AG20443 (cell line): ENCODE data around the gene RGS6.

ENCODE experiments used
- DNase-seq: peaks from one replicate; pipeline ENCODE4 v3.0.0; 2012; ENCODE audit warnings: low spot score, mixed read lengths

The RGS6 gene

GRCh38 chr14:71947947-71948500 is 15.8 kb downstream of the RGS6 start:
- DNase-seq: no peak

- DNase-seq: no peak
Observed at GRCh38 chr14:71952381-71953363, 20.4 kb downstream of the RGS6 start.

- DNase-seq: no peak
Observed at GRCh38 chr14:71956920-71957563, 24.8 kb downstream of the RGS6 start.

GRCh38 chr14:71959055-71959454 is 26.8 kb downstream of the RGS6 start:
- DNase-seq: no peak

GRCh38 chr14:71960494-71961353 is 28.5 kb downstream of the RGS6 start:
- DNase-seq: no peak

GRCh38 chr14:71961972-71962371 is 29.7 kb downstream of the RGS6 start:
- DNase-seq: no peak

GRCh38 chr14:71964716-71965115 is 32.5 kb downstream of the RGS6 start:
- DNase-seq: no peak

- DNase-seq: no peak
Observed at GRCh38 chr14:71966528-71966927, 34.3 kb downstream of the RGS6 start.

GRCh38 chr14:71967704-71968103 is 35.5 kb downstream of the RGS6 start:
- DNase-seq: no peak

- DNase-seq: no peak
Observed at GRCh38 chr14:71970272-71970671, 38.0 kb downstream of the RGS6 start.

- DNase-seq: no peak
Observed at GRCh38 chr14:71985538-71986189, 53.4 kb downstream of the RGS6 start.

- no peak for DNase-seq
Observed at GRCh38 chr14:71988476-71988875, 56.2 kb downstream of the RGS6 start.

- no peak for DNase-seq
Observed at GRCh38 chr14:71988939-71989338, 56.7 kb downstream of the RGS6 start.

GRCh38 chr14:71994416-71994815 is 62.2 kb downstream of the RGS6 start:
- no peak for DNase-seq

- no peak for DNase-seq
Observed at GRCh38 chr14:71995741-71996140, 63.5 kb downstream of the RGS6 start.

GRCh38 chr14:71996610-71997009 is 64.4 kb downstream of the RGS6 start:
- no peak for DNase-seq

- no peak for DNase-seq
Observed at GRCh38 chr14:72000907-72001306, 68.7 kb downstream of the RGS6 start.

GRCh38 chr14:72002731-72003130 is 70.5 kb downstream of the RGS6 start:
- DNase-seq: no peak

GRCh38 chr14:72008666-72009065 is 76.4 kb downstream of the RGS6 start:
- DNase-seq: no peak

GRCh38 chr14:72010474-72010873 is 78.2 kb downstream of the RGS6 start:
- DNase-seq: no peak

- DNase-seq: no peak
Observed at GRCh38 chr14:72013721-72014345, 81.6 kb downstream of the RGS6 start.
